ENCODE data around the gene CACNA1C. TPM values are rescaled to one million over a fixed set of nuclear protein-coding genes. Genes with fewer than 3 reads are reported as not detected.

The CACNA1C gene
- total RNA-seq, 1 donor from 2014 or later = 171 TPM

- intact Hi-C loops (cut with DNase I) = no loop called here
- DNase-seq (ENCODE audit: missing footprints) (no peak), ATAC-seq (no peak)
These were observed 273.7 kb downstream of the CACNA1C start for GRCh38 chr12:2326470-2326869.

- DNase-seq (ENCODE audit: missing footprints) (no peak), ATAC-seq (no peak)
- intact Hi-C loops (cut with DNase I) = no loop called here
These were observed 275.9 kb downstream of the CACNA1C start for GRCh38 chr12:2328661-2329060.

GRCh38 chr12:2329661-2330210 is 276.9 kb downstream of the CACNA1C start:
- no peak for ATAC-seq
- DNase-seq (ENCODE audit: missing footprints) = no peak
- intact Hi-C loops (cut with DNase I) = no loop called here

- intact Hi-C loops (cut with DNase I) = no loop called here
- ATAC-seq (no peak), DNase-seq (ENCODE audit: missing footprints) (no peak)
These were observed 279.4 kb downstream of the CACNA1C start for GRCh38 chr12:2332236-2332635.

- ATAC-seq (no peak), DNase-seq (ENCODE audit: missing footprints) (no peak)
- intact Hi-C loops (cut with DNase I) = no loop called here
These were observed 280.2 kb downstream of the CACNA1C start for GRCh38 chr12:2332947-2333346.

GRCh38 chr12:2333491-2334195 is 280.9 kb downstream of the CACNA1C start:
- no peak for DNase-seq (ENCODE audit: missing footprints)
- intact Hi-C loops (cut with DNase I) = no loop called here
- no peak for ATAC-seq

- intact Hi-C loops (cut with DNase I) = no loop called here
- ATAC-seq (no peak), DNase-seq (ENCODE audit: missing footprints) (no peak)
These were observed 281.5 kb downstream of the CACNA1C start for GRCh38 chr12:2334271-2334670.

GRCh38 chr12:2334689-2335088 is 281.9 kb downstream of the CACNA1C start:
- intact Hi-C loops (cut with DNase I) = loop anchor here (5.0 kb wide), 1 partner anchor 48 kb away; no protein-coding TSS in a partner anchor
- no peak for DNase-seq (ENCODE audit: missing footprints)
- ATAC-seq = no peak

GRCh38 chr12:2335109-2335508 is 282.3 kb downstream of the CACNA1C start:
- DNase-seq (ENCODE audit: missing footprints) (no peak), ATAC-seq (no peak)
- intact Hi-C loops (cut with DNase I) = loop anchor here (5.0 kb wide), 1 partner anchor 47 kb away; no protein-coding TSS in a partner anchor

GRCh38 chr12:2335513-2335912 is 282.7 kb downstream of the CACNA1C start:
- ATAC-seq (no peak), DNase-seq (ENCODE audit: missing footprints) (no peak)
- intact Hi-C loops (cut with DNase I) = loop anchor here (5.0 kb wide), 1 partner anchor 47 kb away; no protein-coding TSS in a partner anchor

GRCh38 chr12:2335916-2336315 is 283.1 kb downstream of the CACNA1C start:
- intact Hi-C loops (cut with DNase I) = loop anchor here (5.0 kb wide), 1 partner anchor 46 kb away; no protein-coding TSS in a partner anchor
- ATAC-seq (no peak), DNase-seq (ENCODE audit: missing footprints) (no peak)

GRCh38 chr12:2336409-2336829 is 283.6 kb downstream of the CACNA1C start:
- peak; percentile 81 for ATAC-seq
- intact Hi-C loops (cut with DNase I) = loop anchor here (5.0 kb wide), 1 partner anchor 46 kb away; no protein-coding TSS in a partner anchor
- DNase-seq (ENCODE audit: missing footprints) = no peak

- intact Hi-C loops (cut with DNase I) = loop anchor here (5.0 kb wide), 1 partner anchor 45 kb away; no protein-coding TSS in a partner anchor
- ATAC-seq (no peak), DNase-seq (ENCODE audit: missing footprints) (no peak)
These were observed 284.5 kb downstream of the CACNA1C start for GRCh38 chr12:2337031-2338010.

- no peak for DNase-seq (ENCODE audit: missing footprints)
- intact Hi-C loops (cut with DNase I) = loop anchor here (5.0 kb wide), 1 partner anchor 44 kb away; no protein-coding TSS in a partner anchor
- ATAC-seq = no peak
These were observed 285.6 kb downstream of the CACNA1C start for GRCh38 chr12:2338381-2338780.

- ATAC-seq (no peak), DNase-seq (ENCODE audit: missing footprints) (no peak)
- intact Hi-C loops (cut with DNase I) = loop anchor here (5.0 kb wide), 1 partner anchor 43 kb away; no protein-coding TSS in a partner anchor
These were observed 286.2 kb downstream of the CACNA1C start for GRCh38 chr12:2338991-2339431.

GRCh38 chr12:2341051-2341751 is 288.4 kb downstream of the CACNA1C start:
- intact Hi-C loops (cut with DNase I) = no loop called here
- DNase-seq (ENCODE audit: missing footprints) (no peak), ATAC-seq (no peak)

GRCh38 chr12:2341871-2342270 is 289.1 kb downstream of the CACNA1C start:
- no peak for ATAC-seq
- intact Hi-C loops (cut with DNase I) = no loop called here
- DNase-seq (ENCODE audit: missing footprints) = no peak

- ATAC-seq = no peak
- intact Hi-C loops (cut with DNase I) = no loop called here
These were observed 290.9 kb downstream of the CACNA1C start for GRCh38 chr12:2343681-2344080.

More at GRCh38 chr12:2343681-2344080, 290.9 kb downstream of the CACNA1C start:
- DNase-seq (ENCODE audit: missing footprints) = no peak
